Transverse colon (tissue), 4 donors: ENCODE data around the gene HSDL1. TPM values are rescaled to one million over a fixed set of nuclear protein-coding genes. Genes with fewer than 3 reads are reported as not detected.

Source experiments
- DNase-seq: peaks from one replicate; pipeline ENCODE4 v3.0.0-alpha.2; 2019
- H3K27ac ChIP-seq, 4 donors: fragments of 200-600 bp; sonication (generic); 2 replicates each; pipeline ENCODE4 v1.5.1; 2016 to 2018; ENCODE audit warnings: inconsistent platforms in 4 of 4
- H3K27me3 ChIP-seq: fragments of 200-600 bp; sonication (generic); 2 replicates; pipeline ENCODE4 v1.5.1; 2017; ENCODE audit warnings: inconsistent platforms
- H3K36me3 ChIP-seq, 4 donors: fragments of 200-600 bp; sonication (generic); 2 replicates each; pipeline ENCODE4 v1.5.1; 2017 to 2019; ENCODE audit warnings: inconsistent platforms in 4 of 4
- H3K4me1 ChIP-seq, 4 donors: fragments of 200-600 bp; sonication (generic); 2 replicates each; pipeline ENCODE4 v1.5.1; 2017 to 2020; ENCODE audit warnings: inconsistent platforms in 4 of 4
- H3K4me3 ChIP-seq, 4 donors: fragments of 200-600 bp; sonication (generic); 1 replicate in 1 of 4; 2 replicates in 3 of 4; pipeline versions ENCODE4 v1.5.1 to v1.6.1; 2017 to 2019; ENCODE audit warnings: inconsistent platforms in 4 of 4
- H3K9me3 ChIP-seq, 2 donors: fragments of 200-600 bp; sonication (generic); 2 replicates each; pipeline ENCODE4 v1.5.1; 2017 to 2019; ENCODE audit warnings: inconsistent platforms in 2 of 2
- CTCF ChIP-seq, 5 experiments: fragments of 200-600 bp in 3 of 5; fragments of 450-650 bp in 2 of 5; sonication (generic) in 3 of 5; IDR thresholded peaks; 1 replicate in 2 of 5; 2 replicates in 3 of 5; pipeline ENCODE4 v1.5.1; 2016 to 2017; ENCODE audit warnings: antibody characterized with exemption in 5 of 5, inconsistent platforms in 3 of 5, mild to moderate bottlenecking in 2 of 5, moderate library complexity in 1 of 5
- EP300 ChIP-seq: sonication (generic); formaldehyde crosslinking; IDR thresholded peaks from one replicate; pipeline ENCODE4 v1.6.1; 2017; ENCODE audit warnings: antibody characterized with exemption, low read depth
- POLR2A ChIP-seq: fragments of 450-650 bp; IDR thresholded peaks from one replicate; pipeline ENCODE4 v1.6.1; 2016; ENCODE audit warnings: antibody characterized with exemption, mild to moderate bottlenecking, moderate library complexity
- POLR2AphosphoS5 ChIP-seq, 3 donors: sonication (generic); formaldehyde crosslinking; IDR thresholded peaks; one replicate each; pipeline ENCODE4 v1.6.1; 2016; ENCODE audit warnings: antibody characterized with exemption in 3 of 3
- WGBS, 2 donors: methylation state at CpG; one replicate each; pipeline ENCODE4 v1.1.5; 2018; ENCODE audit warnings: low coverage in 1 of 2; 5-methylcytosine and 5-hydroxymethylcytosine counted together
- in situ Hi-C, 4 donors: fragments of 200-750 bp; cut with MboI; loops; one replicate each; pipeline versions ENCODE4 v1.15.0 to v1.15.1; 2017; ENCODE audit warnings: low sequenced_read_pairs in 3 of 4, low pct_ligation_motif_present in 1 of 4, low pct_unique_long_range_greater_than_20kb in 1 of 4
- intact Hi-C: fragments of 100-400 bp; cut with DNase I; formaldehyde crosslinking; loops from one replicate; pipeline ENCODE4 v1.15.1; 2023; ENCODE audit warnings: low total_unique reads
- total RNA-seq, 4 donors: library from RNA; depleted of rRNA; stranded (reverse); fragments of >200 nt; gene quantifications; one replicate each; pipeline ENCODE4 v1.1.0, GENCODE V29; 2016

HSDL1 gene
- total RNA-seq, 4 donors from 2014 or later = 1.2 to 16.2 (median 8.7) TPM

GRCh38 chr16:84143081-84143480, 1.9 kb downstream of the HSDL1 start:
- in situ Hi-C loops = no loop called here
- H3K4me3 ChIP-seq = no peak overlapping the region

GRCh38 chr16:84141143-84141670, 3.8 kb downstream of the HSDL1 start:
- WGBS, 2 donors = 70 to 90% methylated on average over 3 to 13 of the region's 13 CpGs
- Histone ChIP-seq H3K4me1 (peaks cover 3 to 14% (median 12%) of the 10 kb centered on the region in 4 donors), H3K27ac (no peak overlapping the region), H3K27me3 (no peaks in the 10 kb centered on the region), H3K9me3 (no peaks in the 10 kb centered on the region), H3K4me3 (no peak overlapping the region), H3K36me3 (no peaks in the 10 kb centered on the region)
- intact Hi-C loops (no loop called here), in situ Hi-C loops (no loop called here)
- no peak for DNase-seq
- TF ChIP-seq EP300 (no peak), CTCF (IDR thresholded peaks at IDR 0.05) (no peak), POLR2AphosphoS5 (IDR thresholded peaks at IDR 0.05) (no peak), POLR2A (no peak)

More at GRCh38 chr16:84143081-84143480, 1.9 kb downstream of the HSDL1 start:
- no peaks in the 10 kb centered on the region for H3K9me3 ChIP-seq
- H3K36me3 ChIP-seq = no peaks in the 10 kb centered on the region
- intact Hi-C loops = no loop called here
- no peak for DNase-seq
- 100% methylated on average over 1 of the region's 1 CpG for WGBS, 2 donors
- TF ChIP-seq CTCF (IDR thresholded peaks at IDR 0.05) (no peak), EP300 (no peak), POLR2A (no peak), POLR2AphosphoS5 (IDR thresholded peaks at IDR 0.05) (no peak)
- no peaks in the 10 kb centered on the region for H3K27me3 ChIP-seq
- H3K27ac ChIP-seq = no peak overlapping the region
- peaks cover 3 to 14% (median 12%) of the 10 kb centered on the region in 4 donors for H3K4me1 ChIP-seq

DNA sequence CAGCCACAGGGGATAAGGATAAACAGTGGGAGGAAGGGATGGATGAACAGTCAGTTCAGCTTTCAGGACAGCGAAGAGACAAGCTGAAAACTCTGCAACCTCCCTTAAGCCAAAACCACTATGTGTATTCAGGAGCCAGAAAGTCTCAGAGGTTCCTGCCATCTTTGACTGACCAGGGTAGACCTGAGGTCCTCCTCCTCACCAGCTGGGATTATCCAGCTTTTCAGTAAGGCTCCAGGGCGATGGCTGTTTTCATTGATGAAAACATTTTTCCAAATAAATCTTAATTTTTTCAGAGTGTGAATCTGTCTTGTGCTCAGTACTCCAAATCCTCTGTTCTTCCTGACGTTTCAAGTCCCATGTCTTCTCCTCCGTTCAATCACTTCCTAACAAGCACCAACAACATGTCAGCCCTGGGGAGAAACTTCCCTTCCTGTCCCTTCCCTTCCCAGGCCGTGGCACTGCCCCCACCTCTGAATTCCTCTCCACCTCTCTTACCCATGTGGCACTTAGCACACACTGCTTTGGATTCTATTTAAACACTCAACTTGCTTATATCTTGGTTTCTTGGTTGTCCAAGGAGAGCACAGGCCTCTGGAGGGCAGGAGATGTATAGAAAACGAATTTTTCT, 5.2 kb downstream of the HSDL1 start:
- no peak for TF ChIP-seq POLR2AphosphoS5 (IDR thresholded peaks at IDR 0.05)
- no peak for TF ChIP-seq CTCF (IDR thresholded peaks at IDR 0.05)
- TF ChIP-seq POLR2A = no peak
- TF ChIP-seq EP300 = no peak
- in situ Hi-C loops = no loop called here
- WGBS, 2 donors = 75 to 78% methylated on average over 5 to 6 of the region's 6 CpGs

GRCh38 chr16:84138824-84139627, 6.0 kb downstream of the HSDL1 start:
- H3K27ac ChIP-seq = no peak overlapping the region
- H3K27me3 ChIP-seq = no peaks in the 10 kb centered on the region
- TF ChIP-seq EP300 (no peak), POLR2AphosphoS5 (IDR thresholded peaks at IDR 0.05) (no peak), POLR2A (no peak), CTCF (IDR thresholded peaks at IDR 0.05) (no peak)
- DNase-seq = no peak
- whole genome bisulfite sequencing, 2 donors = 77 to 79% methylated on average over 14 of the region's 14 CpGs
- in situ Hi-C loops (no loop called here), intact Hi-C loops (no loop called here)
- peaks cover 3 to 7% (median 4%) of the 10 kb centered on the region in 4 donors for H3K4me1 ChIP-seq
- no peaks in the 10 kb centered on the region for H3K9me3 ChIP-seq
- H3K4me3 ChIP-seq = no peak overlapping the region
- H3K36me3 ChIP-seq = no peaks in the 10 kb centered on the region

More for the DNA sequence above, 5.2 kb downstream of the HSDL1 start:
- Histone ChIP-seq H3K36me3 (no peaks in the 10 kb centered on the region), H3K9me3 (no peaks in the 10 kb centered on the region), H3K27me3 (no peaks in the 10 kb centered on the region), H3K27ac (no peak overlapping the region), H3K4me1 (peaks cover 3 to 9% (median 6%) of the 10 kb centered on the region in 4 donors), H3K4me3 (no peak overlapping the region)
- no peak for DNase-seq
- intact Hi-C loops = no loop called here
